Metanephros (tissue), 2 donors: ENCODE data around the gene POTEB3. TPM values are rescaled to one million over a fixed set of nuclear protein-coding genes. Genes with fewer than 3 reads are reported as not detected.

Experiments used
- small RNA-seq: library from RNA; depleted of rRNA; stranded (forward); fragments of <200 nt; gene quantifications from one replicate; pipeline ENCODE3, GENCODE V24; 2014; ENCODE audit warnings: low replicate concordance
- total RNA-seq: library from RNA; depleted of rRNA; stranded (reverse); fragments of >200 nt; gene quantifications from one replicate; pipeline ENCODE4 v1.2.3, GENCODE V29; 2014

Gene POTEB3
- total RNA-seq, result not detected

DNA sequence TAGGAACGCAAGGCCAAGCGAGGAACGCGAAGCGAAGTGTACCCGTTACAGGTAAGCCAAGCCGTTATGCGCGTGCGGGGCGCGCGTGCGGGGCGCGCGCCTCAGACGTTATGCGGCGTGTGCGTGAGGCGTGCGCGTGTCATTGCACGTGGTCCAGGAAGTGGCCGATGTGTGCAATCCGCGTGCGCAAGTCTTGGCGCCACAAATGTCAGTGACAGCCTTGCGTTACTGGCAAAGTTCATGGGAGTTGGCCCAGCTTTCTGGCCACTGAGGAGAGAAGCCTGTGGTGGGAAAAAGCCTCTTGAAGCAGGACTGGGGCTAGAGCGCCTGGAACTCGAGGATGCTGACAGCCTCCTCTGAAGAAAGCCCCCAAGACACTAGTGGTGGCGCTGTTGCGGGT, at the start of gene POTEB3:
TSS of gene POTEB3 (minus strand) at position 101 of the 400 bp plus-strand sequence. CDS start 488 bp downstream, outside the sequence.

Small RNAs within 50 kb of the gene (small RNA-seq; reads per million reads assigned to genes)
- gene GRAMD4P6 (not detected), gene MIR3118-3 (not detected), gene RF00026 (not detected)
